Breast epithelium (tissue), 3 donors: Measurements from ENCODE around the gene UBE2O.

Experiments
- CTCF ChIP-seq, 3 donors: fragments of 450-650 bp; IDR thresholded peaks; one replicate each; pipeline ENCODE4 v1.5.1; 2016 to 2017; ENCODE audit warnings: antibody characterized with exemption in 3 of 3, mild to moderate bottlenecking in 3 of 3, moderate library complexity in 3 of 3
- POLR2A ChIP-seq: fragments of 450-650 bp; IDR thresholded peaks from one replicate; pipeline ENCODE4 v1.6.1; 2016; ENCODE audit warnings: antibody characterized with exemption, mild to moderate bottlenecking, moderate library complexity

DNA sequence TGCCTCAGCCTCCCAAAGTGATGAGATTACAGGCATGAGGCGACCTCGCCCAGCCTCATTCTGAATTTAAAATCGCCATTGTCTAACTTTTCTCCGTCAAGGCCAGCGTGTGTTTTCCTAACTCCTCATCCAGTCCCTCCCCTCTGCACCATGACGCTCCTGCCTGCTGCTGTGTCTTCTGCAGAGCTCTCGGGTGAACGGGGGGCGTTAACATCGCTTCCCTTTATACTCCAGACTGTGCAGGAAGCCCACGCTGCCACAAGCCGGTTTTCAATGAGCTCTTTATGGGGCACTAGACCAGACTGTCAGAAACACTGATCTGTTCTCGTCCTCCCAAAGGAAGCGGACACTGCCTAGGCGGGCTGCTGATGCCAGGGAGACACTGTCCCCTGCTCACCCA, 27.7 kb upstream of the UBE2O start:
- TF ChIP-seq CTCF (IDR thresholded peaks at IDR 0.05) (no peak), POLR2A (no peak)
